IPS-15b (cell line): ENCODE data around the gene UGT1A6.

Experiments
- H3K27me3 ChIP-seq: one replicate; pipeline ENCODE4 v1.6.1; 2013; ENCODE audit warnings: low read length; ENCODE audit not compliant: control insufficient read depth, insufficient read depth
- H3K36me3 ChIP-seq: one replicate; pipeline ENCODE4 v1.6.1; 2013; ENCODE audit warnings: low read length; ENCODE audit not compliant: control insufficient read depth, insufficient read depth
- H3K4me1 ChIP-seq: one replicate; pipeline ENCODE4 v1.6.1; 2013; ENCODE audit warnings: mild to moderate bottlenecking, low read length; ENCODE audit not compliant: control insufficient read depth, insufficient read depth
- H3K4me3 ChIP-seq: one replicate; pipeline ENCODE4 v1.5.1; 2013; ENCODE audit warnings: low read depth, low read length
- H3K9ac ChIP-seq: one replicate; pipeline ENCODE4 v1.6.1; 2013; ENCODE audit warnings: low read depth, mild to moderate bottlenecking, low read length
- H3K9me3 ChIP-seq: one replicate; pipeline ENCODE4 v1.6.1; 2013; ENCODE audit warnings: mild to moderate bottlenecking, low read length; ENCODE audit not compliant: control insufficient read depth, insufficient read depth

The UGT1A6 gene

DNA sequence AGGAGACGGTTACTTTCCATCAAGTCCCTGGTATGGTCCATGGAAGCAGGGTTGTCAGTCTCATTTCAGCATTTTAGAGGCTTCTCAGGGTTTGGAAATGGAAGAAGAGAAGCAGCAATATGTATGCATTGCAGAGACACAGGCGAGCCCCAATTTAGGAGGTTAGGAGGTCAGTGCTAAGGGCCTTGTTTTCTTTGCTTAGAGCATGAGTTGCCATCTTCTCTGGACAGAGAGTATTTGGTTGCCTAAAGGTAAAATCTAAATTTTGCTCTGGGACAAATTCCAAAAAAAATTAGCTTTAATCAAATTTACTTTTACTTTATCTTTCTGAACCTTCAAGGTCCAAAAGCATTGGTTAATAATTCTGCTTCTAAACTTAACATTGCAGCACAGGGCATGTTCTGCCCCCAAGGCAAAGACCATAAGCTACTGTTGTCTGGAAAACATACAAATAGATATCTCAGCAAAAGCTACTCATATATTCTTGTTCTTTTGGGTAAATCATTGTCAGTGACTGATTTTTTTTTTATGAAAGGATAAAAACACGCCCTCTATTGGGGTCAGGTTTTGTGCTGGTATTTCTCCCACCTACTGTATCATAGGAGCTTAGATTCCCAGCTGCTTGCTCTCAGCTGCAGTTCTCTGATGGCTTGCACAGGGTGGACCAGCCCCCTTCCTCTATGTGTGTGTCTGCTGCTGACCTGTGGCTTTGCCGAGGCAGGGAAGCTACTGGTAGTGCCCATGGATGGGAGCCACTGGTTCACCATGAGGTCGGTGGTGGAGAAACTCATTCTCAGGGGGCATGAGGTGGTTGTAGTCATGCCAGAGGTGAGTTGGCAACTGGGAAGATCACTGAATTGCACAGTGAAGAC is 21.2 kb upstream of the UGT1A6 start, which contains the start of gene UGT1A9:
TSS of gene UGT1A9 (plus strand) at position 609 of the 872 bp plus-strand sequence. CDS start at position 646, 37 bp downstream.
- H3K36me3 ChIP-seq = no peaks in the 10 kb centered on the region
- no peaks in the 10 kb centered on the region for H3K4me1 ChIP-seq
- no peaks in the 10 kb centered on the region for H3K27me3 ChIP-seq
- no peaks in the 10 kb centered on the region for H3K9me3 ChIP-seq
- H3K4me3 ChIP-seq = no peak within 1 kb of the TSS
- no peak within 1 kb of the TSS for H3K9ac ChIP-seq

DNA sequence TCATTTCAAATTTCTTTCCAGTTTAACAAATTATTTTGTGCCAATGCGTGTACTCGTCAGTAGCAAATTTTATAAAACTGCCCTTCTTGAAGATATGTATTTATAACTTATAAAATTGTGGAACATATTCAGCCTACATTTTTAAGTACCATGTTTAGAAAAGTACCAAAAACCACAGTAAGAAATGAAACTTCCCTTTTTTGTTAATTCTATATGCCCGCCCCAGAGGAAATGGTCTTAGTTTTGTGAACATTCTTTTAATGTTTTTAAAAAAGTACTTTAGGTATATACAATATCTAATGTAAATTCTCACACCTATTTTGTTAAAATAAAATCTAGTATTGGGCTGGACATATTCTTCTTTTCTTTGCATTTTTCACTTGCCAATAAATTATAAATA is 19.8 kb upstream of the UGT1A6 start:
- no peak overlapping the region for H3K9ac ChIP-seq
- no peaks in the 10 kb centered on the region for H3K27me3 ChIP-seq
- H3K36me3 ChIP-seq = no peaks in the 10 kb centered on the region
- H3K4me1 ChIP-seq = no peaks in the 10 kb centered on the region
- H3K4me3 ChIP-seq = no peak overlapping the region
- no peaks in the 10 kb centered on the region for H3K9me3 ChIP-seq

DNA sequence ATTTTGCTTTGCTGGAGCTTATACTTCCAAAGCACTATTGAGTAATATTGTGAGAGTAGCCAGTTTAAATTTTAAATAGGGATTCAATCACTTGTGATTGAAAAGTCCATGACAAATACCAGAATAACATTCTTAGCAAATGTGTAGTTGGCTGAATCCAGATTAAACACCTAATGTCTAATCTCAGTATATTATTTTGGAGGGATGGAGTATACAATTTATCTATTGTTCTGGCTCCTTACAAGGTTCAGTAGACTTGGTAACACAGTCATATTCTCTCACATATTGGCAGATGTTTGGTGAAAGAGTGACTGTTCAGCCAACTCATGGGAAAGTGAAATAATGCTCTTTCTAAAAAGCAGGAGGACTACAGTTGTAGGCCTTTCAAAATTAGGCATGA is 18.8 kb upstream of the UGT1A6 start:
- Histone ChIP-seq H3K36me3 (no peaks in the 10 kb centered on the region), H3K27me3 (no peaks in the 10 kb centered on the region), H3K4me3 (no peak overlapping the region), H3K9ac (no peak overlapping the region), H3K9me3 (no peaks in the 10 kb centered on the region), H3K4me1 (no peaks in the 10 kb centered on the region)

- no peaks in the 10 kb centered on the region for H3K36me3 ChIP-seq
- H3K9ac ChIP-seq = no peak overlapping the region
- no peak overlapping the region for H3K4me3 ChIP-seq
- H3K27me3 ChIP-seq = no peaks in the 10 kb centered on the region
- H3K4me1 ChIP-seq = no peaks in the 10 kb centered on the region
- H3K9me3 ChIP-seq = no peaks in the 10 kb centered on the region
Measured at GRCh38 chr2:233674314-233674713, 18.4 kb upstream of the UGT1A6 start.

GRCh38 chr2:233674995-233675394 is 17.7 kb upstream of the UGT1A6 start:
- no peak overlapping the region for H3K4me3 ChIP-seq
- H3K9ac ChIP-seq = no peak overlapping the region

GRCh38 chr2:233676046-233676445 is 16.6 kb upstream of the UGT1A6 start:
- Histone ChIP-seq H3K9ac (no peak overlapping the region), H3K27me3 (no peaks in the 10 kb centered on the region), H3K4me1 (no peaks in the 10 kb centered on the region), H3K36me3 (no peaks in the 10 kb centered on the region), H3K9me3 (no peaks in the 10 kb centered on the region), H3K4me3 (no peak overlapping the region)

More at GRCh38 chr2:233674995-233675394, 17.7 kb upstream of the UGT1A6 start:
- Histone ChIP-seq H3K9me3 (no peaks in the 10 kb centered on the region), H3K4me1 (no peaks in the 10 kb centered on the region), H3K27me3 (no peaks in the 10 kb centered on the region), H3K36me3 (no peaks in the 10 kb centered on the region)

- Histone ChIP-seq H3K9me3 (no peaks in the 10 kb centered on the region), H3K4me1 (no peaks in the 10 kb centered on the region), H3K9ac (no peak overlapping the region)
Measured at GRCh38 chr2:233679196-233679595, 13.5 kb upstream of the UGT1A6 start.

GRCh38 chr2:233680361-233681045 is 12.2 kb upstream of the UGT1A6 start:
- no peaks in the 10 kb centered on the region for H3K9me3 ChIP-seq
- H3K27me3 ChIP-seq = no peaks in the 10 kb centered on the region
- no peaks in the 10 kb centered on the region for H3K4me1 ChIP-seq
- no peak overlapping the region for H3K9ac ChIP-seq
- no peaks in the 10 kb centered on the region for H3K36me3 ChIP-seq
- no peak overlapping the region for H3K4me3 ChIP-seq

More at GRCh38 chr2:233679196-233679595, 13.5 kb upstream of the UGT1A6 start:
- Histone ChIP-seq H3K27me3 (no peaks in the 10 kb centered on the region), H3K36me3 (no peaks in the 10 kb centered on the region), H3K4me3 (no peak overlapping the region)

GRCh38 chr2:233681521-233682099 is 11.1 kb upstream of the UGT1A6 start, which contains the start of gene UGT1A7:
TSS of gene UGT1A7 (plus strand) at chr2:233681901. CDS start at chr2:233681938, 37 bp downstream.
- Histone ChIP-seq H3K4me3 (no peak within 1 kb of the TSS), H3K4me1 (no peaks in the 10 kb centered on the region), H3K9me3 (no peaks in the 10 kb centered on the region), H3K9ac (no peak within 1 kb of the TSS), H3K36me3 (no peaks in the 10 kb centered on the region), H3K27me3 (no peaks in the 10 kb centered on the region)

- Histone ChIP-seq H3K36me3 (no peaks in the 10 kb centered on the region), H3K4me3 (no peak overlapping the region), H3K4me1 (no peaks in the 10 kb centered on the region), H3K9me3 (no peaks in the 10 kb centered on the region), H3K9ac (no peak overlapping the region), H3K27me3 (no peaks in the 10 kb centered on the region)
Measured at GRCh38 chr2:233684640-233685039, 8.1 kb upstream of the UGT1A6 start.

DNA sequence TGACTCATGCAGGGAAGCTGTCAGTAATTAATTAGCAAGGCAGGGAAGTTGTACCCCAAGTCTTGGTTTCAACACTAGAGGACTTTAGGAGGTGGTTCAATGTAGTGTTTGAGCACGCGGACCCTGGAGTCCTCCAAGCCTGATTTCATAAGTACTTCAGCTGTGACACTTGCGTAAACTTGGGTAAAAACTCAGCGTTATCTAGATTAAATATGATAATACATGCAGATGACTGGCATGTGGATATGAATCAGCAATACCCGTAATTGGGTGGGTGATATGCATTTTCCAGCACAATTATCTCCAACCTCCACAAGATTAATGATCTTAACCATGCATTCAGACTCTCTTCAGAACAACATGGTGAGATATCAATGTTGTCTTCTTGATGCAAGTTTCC is 5.8 kb upstream of the UGT1A6 start:
- Histone ChIP-seq H3K4me1 (peaks cover 4% of the 10 kb centered on the region), H3K27me3 (no peaks in the 10 kb centered on the region), H3K9me3 (no peaks in the 10 kb centered on the region), H3K4me3 (no peak overlapping the region), H3K9ac (no peak overlapping the region), H3K36me3 (no peaks in the 10 kb centered on the region)
